WERI-Rb-1 (cell line): Measurements from ENCODE around the gene SMIM41.
A peak's percentile ranks its signal among the peaks of the same experiment; 100 is the strongest.

Experiments
- DNase-seq: peaks from one replicate; pipeline ENCODE4 v3.0.0-alpha.2; 2020
- H3K27ac ChIP-seq: fragments of 250-450 bp; sonication (Bioruptor Pico); 2 replicates; pipeline ENCODE4 v1.5.1; 2020; ENCODE audit warnings: mild to moderate bottlenecking, moderate library complexity
- H3K27me3 ChIP-seq: fragments of 250-450 bp; sonication (Bioruptor Pico); 2 replicates; pipeline ENCODE4 v1.5.1; 2021; ENCODE audit warnings: mild to moderate bottlenecking, low read depth, moderate library complexity; ENCODE audit not compliant: insufficient read depth, severe bottlenecking
- H3K36me3 ChIP-seq: fragments of 250-450 bp; sonication (Bioruptor Pico); 2 replicates; pipeline ENCODE4 v1.5.1; 2020; ENCODE audit warnings: mild to moderate bottlenecking, moderate library complexity
- H3K4me3 ChIP-seq: 2 replicates; pipeline ENCODE4 v1.5.1; 2011; ENCODE audit warnings: low read depth, mild to moderate bottlenecking, control low read depth, low read length
- H3K9me3 ChIP-seq: fragments of 250-450 bp; sonication (Bioruptor Pico); 2 replicates; pipeline ENCODE4 v1.5.1; 2021; ENCODE audit warnings: mild to moderate bottlenecking, moderate library complexity; ENCODE audit not compliant: severe bottlenecking
- TF ChIP-seq, protein P1 (sequence below): IDR thresholded peaks from 2 replicates; pipeline ENCODE4 v1.5.1; 2011; ENCODE audit warnings: low read depth, mild to moderate bottlenecking, control low read depth, inconsistent platforms, low read length

Gene SMIM41

DNA sequence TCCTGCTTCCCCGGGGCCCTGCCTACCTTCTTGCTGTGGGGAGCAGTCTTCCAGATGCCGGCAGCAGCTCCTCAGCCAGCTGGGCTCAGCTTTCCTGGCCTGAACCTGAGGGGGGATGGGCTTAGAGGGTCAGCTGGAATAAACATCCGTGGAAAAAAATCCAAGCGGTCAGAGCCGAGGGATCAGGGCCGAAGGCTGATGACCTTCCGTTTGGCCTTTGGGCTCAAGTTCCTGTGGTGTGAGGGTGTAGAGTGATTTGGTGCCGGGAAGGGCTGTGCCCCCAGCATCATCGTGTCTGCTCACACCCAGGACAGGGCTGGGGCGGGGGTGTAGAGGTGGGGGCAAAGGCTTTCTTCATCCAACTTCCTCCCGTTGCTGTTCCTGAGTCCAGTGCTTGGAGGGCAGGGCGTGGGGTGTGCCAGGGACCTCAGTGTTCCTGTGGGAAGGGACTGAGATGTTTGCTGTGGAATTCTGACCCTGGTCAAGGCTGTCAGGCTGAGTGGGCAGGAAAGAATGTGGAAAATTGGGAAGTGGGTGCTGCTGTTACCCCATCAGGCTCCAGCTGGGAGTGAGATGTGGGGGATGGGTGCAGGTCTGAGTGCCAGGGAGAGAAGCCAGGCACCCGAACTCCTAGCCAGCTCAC lies 2.6 kb downstream of the SMIM41 start:
- TF ChIP-seq, protein P1, sequence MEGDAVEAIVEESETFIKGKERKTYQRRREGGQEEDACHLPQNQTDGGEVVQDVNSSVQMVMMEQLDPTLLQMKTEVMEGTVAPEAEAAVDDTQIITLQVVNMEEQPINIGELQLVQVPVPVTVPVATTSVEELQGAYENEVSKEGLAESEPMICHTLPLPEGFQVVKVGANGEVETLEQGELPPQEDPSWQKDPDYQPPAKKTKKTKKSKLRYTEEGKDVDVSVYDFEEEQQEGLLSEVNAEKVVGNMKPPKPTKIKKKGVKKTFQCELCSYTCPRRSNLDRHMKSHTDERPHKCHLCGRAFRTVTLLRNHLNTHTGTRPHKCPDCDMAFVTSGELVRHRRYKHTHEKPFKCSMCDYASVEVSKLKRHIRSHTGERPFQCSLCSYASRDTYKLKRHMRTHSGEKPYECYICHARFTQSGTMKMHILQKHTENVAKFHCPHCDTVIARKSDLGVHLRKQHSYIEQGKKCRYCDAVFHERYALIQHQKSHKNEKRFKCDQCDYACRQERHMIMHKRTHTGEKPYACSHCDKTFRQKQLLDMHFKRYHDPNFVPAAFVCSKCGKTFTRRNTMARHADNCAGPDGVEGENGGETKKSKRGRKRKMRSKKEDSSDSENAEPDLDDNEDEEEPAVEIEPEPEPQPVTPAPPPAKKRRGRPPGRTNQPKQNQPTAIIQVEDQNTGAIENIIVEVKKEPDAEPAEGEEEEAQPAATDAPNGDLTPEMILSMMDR: no peak
- no peak overlapping the region for H3K27ac ChIP-seq
- no peak for DNase-seq
- H3K36me3 ChIP-seq: peaks cover 8% of the 10 kb centered on the region
- H3K4me3 ChIP-seq: no peak overlapping the region
- peaks cover 21% of the 10 kb centered on the region for H3K27me3 ChIP-seq
- H3K9me3 ChIP-seq: no peaks in the 10 kb centered on the region

DNA sequence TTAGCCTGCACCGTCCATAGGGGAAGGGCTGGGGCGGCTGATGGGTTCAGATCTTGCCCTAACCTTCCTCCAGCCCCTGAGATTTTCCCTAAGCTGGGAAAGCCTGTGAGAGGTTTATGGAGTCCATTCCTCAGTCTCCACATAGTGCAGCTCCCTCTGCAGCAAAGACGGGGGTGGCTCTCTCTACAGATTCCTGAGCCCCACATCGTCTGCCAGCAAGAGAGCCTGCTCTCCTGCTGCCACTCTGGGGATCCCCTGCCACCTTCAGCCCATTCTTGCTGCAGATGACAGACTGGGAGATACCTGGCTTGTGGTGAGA lies 3.1 kb downstream of the SMIM41 start:
- Histone ChIP-seq H3K27ac (no peak overlapping the region), H3K36me3 (peaks cover 8% of the 10 kb centered on the region), H3K9me3 (no peaks in the 10 kb centered on the region), H3K4me3 (no peak overlapping the region), H3K27me3 (peaks cover 25% of the 10 kb centered on the region)
- TF ChIP-seq, protein P1: no peak
- DNase-seq: no peak

DNA sequence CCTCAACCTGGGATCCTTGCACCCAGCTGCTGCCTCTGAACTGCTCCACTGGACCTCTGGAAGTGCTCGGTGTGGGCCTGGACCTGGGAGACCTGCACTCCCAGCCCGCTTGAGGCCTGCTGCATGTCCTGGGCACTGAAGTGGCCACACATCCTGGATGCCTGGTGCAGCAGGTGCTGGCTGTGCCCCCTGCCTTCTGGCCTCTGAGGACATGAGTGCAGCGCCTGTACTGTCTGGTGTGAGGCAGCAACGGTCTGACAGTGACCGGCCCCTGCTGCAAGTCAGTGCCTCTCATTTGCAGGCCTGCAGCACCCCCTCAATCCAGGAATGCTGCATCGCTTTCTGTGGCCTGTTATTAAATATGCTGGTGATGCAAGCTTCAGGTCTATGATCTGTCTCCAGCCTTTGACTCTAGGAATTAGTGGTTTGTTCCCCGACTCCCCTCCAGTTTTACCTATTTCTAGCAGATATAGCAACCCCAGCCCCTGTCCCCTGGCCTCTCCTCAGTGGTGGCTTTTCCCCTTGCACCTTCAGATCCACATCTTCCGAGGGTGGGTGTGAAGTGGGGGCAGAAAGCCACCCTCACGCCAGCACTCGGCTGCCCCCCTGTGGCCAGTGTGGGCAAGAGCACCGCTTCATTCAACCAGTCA lies 3.6 kb downstream of the SMIM41 start:
- H3K27ac ChIP-seq: no peak overlapping the region
- no peak overlapping the region for H3K4me3 ChIP-seq
- peaks cover 30% of the 10 kb centered on the region for H3K27me3 ChIP-seq
- H3K36me3 ChIP-seq: peaks cover 3% of the 10 kb centered on the region
- peak; percentile 71 for DNase-seq
- H3K9me3 ChIP-seq: no peaks in the 10 kb centered on the region
- TF ChIP-seq, protein P1: peak; percentile 97

DNA sequence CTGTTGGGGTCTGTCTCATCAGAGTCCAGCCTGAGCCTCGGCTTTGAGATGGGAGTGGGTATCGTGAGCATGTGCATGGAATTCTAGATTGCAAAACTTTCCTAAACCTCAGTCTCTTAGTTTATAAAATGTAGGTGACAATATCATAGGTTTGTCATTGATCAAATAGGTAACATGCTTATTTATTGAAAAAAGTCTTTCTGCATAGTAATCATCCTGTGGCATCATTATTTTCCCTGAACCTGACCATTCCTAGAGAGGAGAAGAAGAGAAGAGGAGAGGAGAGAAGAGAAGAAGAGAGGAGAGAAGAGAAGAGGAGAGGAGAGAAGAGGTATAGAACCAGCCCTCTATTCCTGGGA lies 4.1 kb downstream of the SMIM41 start:
- Histone ChIP-seq H3K4me3 (no peak overlapping the region), H3K27ac (no peak overlapping the region), H3K9me3 (no peaks in the 10 kb centered on the region), H3K36me3 (no peaks in the 10 kb centered on the region; the same call in 1 of the 2 replicates), H3K27me3 (peaks cover 34% of the 10 kb centered on the region)
- TF ChIP-seq, protein P1: no peak
- no peak for DNase-seq

DNA sequence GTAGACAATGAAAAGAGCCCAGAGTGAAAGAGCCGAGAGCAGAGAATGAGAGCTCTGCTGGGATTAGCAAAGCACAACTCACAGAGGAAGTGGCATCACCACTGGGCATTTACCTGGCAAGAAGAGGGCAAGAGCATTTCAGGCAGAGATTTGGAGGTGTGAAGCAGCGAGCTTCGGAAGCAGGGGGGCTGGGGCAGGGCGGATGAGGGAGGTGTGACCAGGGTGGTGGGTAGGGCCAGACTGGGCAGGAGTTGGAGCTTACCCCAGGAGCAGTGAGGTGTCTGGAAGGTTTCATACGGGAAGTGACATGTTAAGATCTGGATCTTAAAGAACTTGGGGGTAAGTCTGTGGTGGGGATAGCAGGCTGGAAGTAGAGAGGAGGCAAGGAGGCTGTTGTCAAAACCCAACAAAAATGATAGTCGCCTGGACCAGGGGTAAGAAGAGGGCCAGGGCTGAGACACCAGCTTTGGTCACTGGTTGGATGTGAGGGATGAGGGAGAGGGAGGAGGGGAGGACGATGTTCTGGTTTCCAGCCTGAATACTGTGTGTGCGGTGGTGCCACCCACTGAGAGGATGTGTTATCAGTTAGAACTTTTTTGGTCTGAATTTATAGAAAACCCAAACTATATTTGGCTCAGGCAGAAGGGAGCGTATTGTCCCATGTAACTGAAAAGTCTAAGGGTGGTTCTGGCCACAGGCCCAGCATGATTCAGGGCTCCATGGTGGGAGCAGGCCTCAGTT lies 5.2 kb downstream of the SMIM41 start:
- no peak overlapping the region for H3K4me3 ChIP-seq
- H3K9me3 ChIP-seq: no peaks in the 10 kb centered on the region
- no peaks in the 10 kb centered on the region for H3K36me3 ChIP-seq
- no peak for DNase-seq
- peaks cover 44% of the 10 kb centered on the region for H3K27me3 ChIP-seq
- no peak overlapping the region for H3K27ac ChIP-seq
- TF ChIP-seq, protein P1: no peak
